AG10803 (cell line): ENCODE measurements around the gene CNOT6.
"Not testable (repeated sequence)": the region's sequence is repeated elsewhere in the genome, so short reads cannot be mapped to it uniquely, and the experiment has no call there.

Experiments
- DNase-seq: peaks from one replicate; pipeline ENCODE4 v3.0.0; 2010; ENCODE audit warnings: low read depth
- H3K4me3 ChIP-seq: 2 replicates; pipeline ENCODE4 v1.5.1; 2011; ENCODE audit warnings: mild to moderate bottlenecking, low read length, control low read depth
- TF ChIP-seq, protein P1 (sequence below): conservative IDR thresholded peaks from 2 replicates; pipeline ENCODE4 v1.5.1; 2011; ENCODE audit warnings: mild to moderate bottlenecking, low read length, control low read depth, inconsistent platforms

CNOT6 gene

DNA sequence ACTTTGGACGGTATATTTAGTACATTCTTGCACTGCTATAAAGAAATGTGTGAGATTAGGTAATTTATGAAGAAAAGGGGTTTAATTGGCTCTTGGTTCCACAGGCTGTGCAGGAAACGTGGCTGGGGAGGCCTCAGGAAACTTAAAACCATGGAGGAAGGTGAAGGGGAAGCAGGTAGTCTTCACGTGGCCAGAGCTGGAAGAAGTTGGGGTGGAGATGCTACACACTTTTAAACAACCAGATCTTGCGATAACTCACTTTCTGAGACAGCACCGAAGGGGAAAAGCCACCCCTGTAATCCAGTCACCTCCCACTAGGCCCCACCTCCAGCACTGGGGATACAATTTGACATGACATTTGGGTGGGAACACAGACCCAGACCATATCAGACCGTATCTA lies 13.5 kb downstream of the CNOT6 start:
- no peak for DNase-seq
- H3K4me3 ChIP-seq: no peak overlapping the region
- TF ChIP-seq, protein P1, sequence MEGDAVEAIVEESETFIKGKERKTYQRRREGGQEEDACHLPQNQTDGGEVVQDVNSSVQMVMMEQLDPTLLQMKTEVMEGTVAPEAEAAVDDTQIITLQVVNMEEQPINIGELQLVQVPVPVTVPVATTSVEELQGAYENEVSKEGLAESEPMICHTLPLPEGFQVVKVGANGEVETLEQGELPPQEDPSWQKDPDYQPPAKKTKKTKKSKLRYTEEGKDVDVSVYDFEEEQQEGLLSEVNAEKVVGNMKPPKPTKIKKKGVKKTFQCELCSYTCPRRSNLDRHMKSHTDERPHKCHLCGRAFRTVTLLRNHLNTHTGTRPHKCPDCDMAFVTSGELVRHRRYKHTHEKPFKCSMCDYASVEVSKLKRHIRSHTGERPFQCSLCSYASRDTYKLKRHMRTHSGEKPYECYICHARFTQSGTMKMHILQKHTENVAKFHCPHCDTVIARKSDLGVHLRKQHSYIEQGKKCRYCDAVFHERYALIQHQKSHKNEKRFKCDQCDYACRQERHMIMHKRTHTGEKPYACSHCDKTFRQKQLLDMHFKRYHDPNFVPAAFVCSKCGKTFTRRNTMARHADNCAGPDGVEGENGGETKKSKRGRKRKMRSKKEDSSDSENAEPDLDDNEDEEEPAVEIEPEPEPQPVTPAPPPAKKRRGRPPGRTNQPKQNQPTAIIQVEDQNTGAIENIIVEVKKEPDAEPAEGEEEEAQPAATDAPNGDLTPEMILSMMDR: no peak

DNA sequence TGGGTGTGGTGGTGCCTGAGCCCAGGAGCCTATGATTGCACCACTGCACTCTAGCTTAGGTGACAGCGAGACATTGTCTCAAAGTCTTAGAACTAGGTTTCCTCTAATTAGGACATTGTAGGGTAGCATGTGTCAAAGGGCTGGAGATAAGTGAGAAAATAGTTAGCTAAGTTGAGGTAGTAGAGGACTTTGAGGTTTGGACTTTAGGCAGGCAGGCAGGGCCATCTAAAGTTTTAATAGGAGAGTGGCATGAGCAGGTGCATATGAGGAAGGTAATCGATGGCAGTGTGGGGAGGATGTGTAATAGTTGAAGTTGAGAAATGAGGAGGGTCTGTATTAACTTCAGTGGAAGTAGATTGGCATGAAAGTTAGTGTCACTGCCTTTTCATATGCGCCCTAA lies 21.1 kb downstream of the CNOT6 start:
- no peak for DNase-seq
- no peak overlapping the region for H3K4me3 ChIP-seq
- TF ChIP-seq, protein P1: no peak

DNA sequence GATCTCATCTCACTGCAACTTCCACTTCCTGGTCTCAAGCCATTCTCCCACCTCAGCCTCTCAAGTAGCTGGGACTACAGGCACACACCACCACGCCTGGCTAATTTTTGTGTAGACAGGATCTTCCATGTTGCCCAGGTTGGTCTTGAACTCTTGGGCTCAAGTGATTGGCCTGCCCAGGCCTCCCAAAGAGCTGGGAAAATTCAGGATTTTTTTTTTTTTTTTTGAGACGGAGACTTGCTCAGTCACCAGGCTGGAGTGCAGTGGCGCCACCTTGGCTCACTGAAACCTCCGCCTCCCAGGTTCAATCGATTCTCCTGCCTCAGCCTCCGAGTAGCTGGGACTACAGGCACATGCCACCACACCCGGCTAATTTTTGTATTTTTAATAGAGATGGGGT lies 21.8 kb downstream of the CNOT6 start:
- not testable (repeated sequence) for DNase-seq, H3K4me3 ChIP-seq

DNA sequence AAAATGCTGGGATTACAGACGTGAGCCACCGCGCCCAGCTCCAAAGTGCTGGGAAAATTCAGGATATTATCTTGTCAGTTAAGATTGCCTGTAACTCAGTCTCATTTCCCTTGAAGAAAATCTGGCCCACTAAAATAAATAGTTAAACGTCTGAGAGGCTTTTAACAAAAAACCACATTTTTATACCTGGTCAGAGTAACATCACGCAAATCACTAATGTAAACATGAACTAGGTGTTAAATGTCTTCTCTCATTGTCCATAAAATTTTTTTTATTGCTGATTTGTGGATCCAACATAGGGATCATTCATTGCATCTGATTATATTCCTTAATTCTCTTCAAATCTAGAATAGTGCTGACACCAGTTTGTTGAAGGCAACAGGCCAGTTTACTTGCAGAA lies 22.3 kb downstream of the CNOT6 start:
- TF ChIP-seq, protein P1: no peak
- no peak overlapping the region for H3K4me3 ChIP-seq
- no peak for DNase-seq

DNA sequence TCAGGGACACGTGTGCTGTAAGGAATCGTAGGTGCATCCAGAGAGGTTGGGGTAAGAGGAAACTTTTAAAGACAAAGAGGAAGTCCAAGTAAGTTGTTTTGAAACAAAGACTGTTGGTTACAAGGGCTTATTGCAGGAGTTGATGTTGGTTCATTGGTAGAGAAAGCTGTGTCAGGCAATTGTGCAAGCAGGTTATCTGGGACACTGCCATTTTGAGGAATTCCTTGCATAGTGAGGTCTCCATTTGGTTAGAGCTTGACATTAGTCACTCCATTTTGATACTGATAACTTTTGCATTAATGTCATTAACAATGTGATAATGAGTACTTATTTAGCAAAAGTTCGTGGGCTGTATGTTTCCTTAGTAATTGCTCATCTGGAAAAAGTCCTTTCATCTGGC lies 24.9 kb downstream of the CNOT6 start:
- peak; percentile 87 for DNase-seq
- TF ChIP-seq, protein P1: no peak
- H3K4me3 ChIP-seq: no peak overlapping the region

DNA sequence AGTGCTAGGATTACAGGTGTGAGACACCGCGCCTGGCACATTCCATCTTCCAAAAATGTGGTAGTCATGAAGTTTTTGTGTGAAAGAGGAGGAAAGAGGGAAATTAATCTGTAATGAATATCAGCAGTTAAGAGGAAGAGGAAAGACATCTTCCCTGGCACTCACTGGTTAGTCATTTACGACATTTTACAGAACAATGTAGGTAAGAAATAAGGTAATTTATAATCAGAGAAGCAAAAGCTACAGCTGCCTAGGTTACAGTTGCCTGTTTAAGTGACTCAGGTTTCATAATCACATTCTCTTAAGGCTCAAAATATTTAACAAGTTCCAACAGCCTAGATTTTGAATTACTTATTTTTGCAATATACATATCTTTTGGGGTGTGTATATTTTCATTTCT lies 26.9 kb downstream of the CNOT6 start:
- TF ChIP-seq, protein P1: no peak
- no peak overlapping the region for H3K4me3 ChIP-seq
- peak; percentile 12 for DNase-seq

DNA sequence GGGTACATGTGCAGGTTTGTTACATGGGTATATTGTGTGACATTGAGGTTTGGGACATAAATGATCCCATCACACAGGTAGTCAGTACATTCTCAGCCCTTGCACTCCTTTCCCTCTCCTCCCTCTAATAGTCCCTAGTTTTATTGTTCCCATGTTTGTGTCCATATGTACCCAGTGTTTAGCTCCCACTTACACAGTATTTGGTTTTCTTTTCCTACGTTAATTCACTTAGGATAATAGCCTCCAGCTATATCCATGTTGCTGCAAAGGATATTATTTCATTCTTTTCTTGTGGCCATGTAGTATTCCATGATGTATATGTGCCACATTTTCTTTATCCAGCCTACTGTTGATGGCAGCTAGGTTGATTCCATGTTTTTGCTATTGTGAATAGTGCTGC lies 27.4 kb downstream of the CNOT6 start:
- no peak for DNase-seq
- no peak overlapping the region for H3K4me3 ChIP-seq
- TF ChIP-seq, protein P1: no peak

DNA sequence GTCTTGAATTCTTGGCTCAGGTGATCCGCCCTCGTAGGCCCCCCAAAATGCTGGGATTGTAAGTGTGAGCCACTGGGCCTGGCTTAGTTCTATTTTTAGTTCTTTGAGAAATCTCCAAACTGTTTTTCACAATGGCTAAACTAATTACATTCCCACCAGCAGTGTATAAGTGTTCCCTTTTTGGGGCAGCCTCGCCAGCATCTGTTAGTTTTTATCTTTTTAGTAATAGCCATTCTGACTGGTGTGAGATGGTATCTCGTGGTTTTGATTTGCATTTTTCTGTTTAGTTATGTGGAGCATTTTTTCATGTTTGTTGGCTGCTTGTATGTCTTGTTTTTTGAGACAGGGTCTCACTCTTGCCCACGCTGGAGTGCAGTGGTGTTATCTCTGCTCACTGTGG lies 28.2 kb downstream of the CNOT6 start:
- H3K4me3 ChIP-seq: no peak overlapping the region
- DNase-seq: peak; percentile 60
- TF ChIP-seq, protein P1: no peak
